Measurements from ENCODE around the gene PARP4. TPM values are rescaled to one million over a fixed set of nuclear protein-coding genes. Genes with fewer than 3 reads are reported as not detected.
"Not testable (repeated sequence)": the region's sequence is repeated elsewhere in the genome, so short reads cannot be mapped to it uniquely, and the experiment has no call there.

Gene PARP4
- total RNA-seq, 1 donor from 2014 or later: 26.0 TPM

DNA sequence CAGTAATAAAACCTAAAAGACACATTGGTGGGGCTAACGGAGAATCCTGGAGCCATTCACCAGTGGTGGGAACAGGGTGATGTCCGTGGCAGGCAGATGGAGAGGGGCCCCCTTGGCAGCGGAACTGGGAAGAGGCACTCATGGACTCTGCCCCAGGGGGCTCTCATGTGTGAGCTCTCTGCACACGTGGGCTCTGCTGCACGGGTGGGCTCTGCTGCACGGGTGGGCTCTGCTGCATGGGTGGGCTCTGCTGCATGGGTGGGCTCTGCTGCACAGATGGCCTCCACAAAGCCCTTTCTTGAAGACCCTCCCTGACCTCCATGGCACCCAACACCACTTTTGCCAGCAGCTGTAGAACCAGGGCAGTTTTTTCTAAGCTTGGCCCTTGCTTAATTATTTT lies 52.3 kb downstream of the PARP4 start:
- ATAC-seq: no peak
- DNase-seq (ENCODE audit: missing footprints): no peak
- intact Hi-C loops (cut with DNase I): no loop called here

- DNase-seq (ENCODE audit: missing footprints): no peak
- ATAC-seq: no peak
- intact Hi-C loops (cut with DNase I): no loop called here
Observed at GRCh38 chr13:24459726-24460125, 52.9 kb downstream of the PARP4 start.

DNA sequence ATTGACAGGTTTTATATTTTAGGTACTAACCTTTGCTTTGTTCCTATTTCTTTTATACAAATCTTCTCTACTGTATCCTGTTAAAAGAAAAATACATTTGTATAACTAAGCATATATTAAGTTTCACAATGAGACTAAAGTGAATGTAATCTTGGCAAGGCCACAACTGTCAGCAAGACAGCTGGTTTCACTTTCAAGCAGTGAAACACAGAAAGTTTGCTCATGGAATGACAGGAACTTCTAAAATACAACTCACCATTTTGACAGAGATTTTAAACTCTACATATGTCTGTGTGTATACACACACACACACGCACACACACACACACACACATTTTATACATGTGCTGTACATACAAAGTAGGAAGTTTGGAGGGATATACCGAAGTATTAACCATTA lies 53.3 kb downstream of the PARP4 start:
- ATAC-seq (no peak), DNase-seq (ENCODE audit: missing footprints) (no peak)
- intact Hi-C loops (cut with DNase I): no loop called here

GRCh38 chr13:24458736-24459135 lies 53.8 kb downstream of the PARP4 start:
- ATAC-seq (no peak), DNase-seq (ENCODE audit: missing footprints) (no peak)
- intact Hi-C loops (cut with DNase I): no loop called here

DNA sequence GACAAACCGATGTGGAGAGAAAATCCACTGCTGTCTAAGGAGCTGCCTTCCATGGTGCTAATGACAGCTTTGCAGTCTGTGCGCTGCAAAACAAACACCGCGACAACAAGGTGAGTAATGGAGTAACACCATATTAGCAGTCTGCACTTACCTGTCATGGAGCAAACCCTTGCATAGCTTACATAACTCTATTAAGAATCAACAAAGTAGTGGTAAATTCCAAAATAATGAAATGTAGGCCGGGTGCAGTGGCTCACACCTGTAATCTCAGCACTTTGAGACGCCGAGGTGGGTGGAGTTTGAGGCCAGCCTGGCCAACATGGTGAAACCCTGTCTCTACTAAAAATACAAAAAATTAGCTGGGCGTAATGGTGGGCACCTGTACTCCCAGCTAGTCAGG lies 56.2 kb downstream of the PARP4 start:
- intact Hi-C loops (cut with DNase I): no loop called here
- no peak for DNase-seq (ENCODE audit: missing footprints)
- no peak for ATAC-seq

DNA sequence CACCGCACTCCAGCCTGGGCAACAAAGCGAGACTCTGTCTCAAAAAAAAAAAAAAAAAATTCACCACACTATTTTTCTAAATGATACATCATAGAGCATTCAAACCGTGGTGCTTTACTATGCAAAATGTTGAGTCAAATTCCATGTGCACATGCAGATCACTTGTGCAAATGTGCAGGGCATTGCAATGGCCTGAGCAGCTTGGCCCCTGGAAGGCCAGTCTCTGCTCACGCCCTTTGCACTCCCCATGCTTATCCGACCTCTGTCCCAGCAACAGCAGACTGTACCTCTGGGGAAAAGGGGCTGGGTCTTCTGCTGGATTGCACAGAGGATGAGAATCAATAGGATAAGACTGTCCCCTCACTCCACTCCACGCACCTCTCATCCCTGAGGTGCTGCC lies 58.5 kb downstream of the PARP4 start:
- no peak for DNase-seq (ENCODE audit: missing footprints)
- intact Hi-C loops (cut with DNase I): no loop called here
- no peak for ATAC-seq

DNA sequence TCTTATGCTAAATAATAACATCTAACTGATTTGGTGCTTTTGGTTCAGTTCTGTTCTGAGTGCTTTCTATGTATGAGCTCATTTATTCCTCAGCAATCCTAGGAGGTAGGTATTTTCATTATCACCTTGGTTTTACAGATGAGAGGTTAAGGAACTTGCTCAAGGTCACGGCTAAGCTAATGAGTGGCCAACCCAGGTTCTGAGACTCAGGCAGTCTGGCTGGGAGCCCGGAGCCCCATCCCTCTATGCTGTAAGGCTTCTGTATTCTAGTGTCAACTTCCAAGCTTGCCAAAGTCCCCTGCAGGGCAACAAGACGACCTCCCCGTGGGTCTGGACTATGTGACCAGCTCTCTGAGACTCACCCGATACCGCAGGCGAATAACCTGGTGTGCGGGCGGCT lies 60.5 kb downstream of the PARP4 start:
- intact Hi-C loops (cut with DNase I): no loop called here
- ATAC-seq (no peak), DNase-seq (ENCODE audit: missing footprints) (no peak)

- intact Hi-C loops (cut with DNase I): no loop called here
Observed at GRCh38 chr13:24450530-24450929, 62.0 kb downstream of the PARP4 start.

GRCh38 chr13:24444851-24445250 lies 67.7 kb downstream of the PARP4 start:
- intact Hi-C loops (cut with DNase I); DNase-seq (ENCODE audit: missing footprints); ATAC-seq: not testable (repeated sequence)

More at GRCh38 chr13:24450530-24450929, 62.0 kb downstream of the PARP4 start:
- DNase-seq (ENCODE audit: missing footprints): no peak
- ATAC-seq: peak; percentile 84

DNA sequence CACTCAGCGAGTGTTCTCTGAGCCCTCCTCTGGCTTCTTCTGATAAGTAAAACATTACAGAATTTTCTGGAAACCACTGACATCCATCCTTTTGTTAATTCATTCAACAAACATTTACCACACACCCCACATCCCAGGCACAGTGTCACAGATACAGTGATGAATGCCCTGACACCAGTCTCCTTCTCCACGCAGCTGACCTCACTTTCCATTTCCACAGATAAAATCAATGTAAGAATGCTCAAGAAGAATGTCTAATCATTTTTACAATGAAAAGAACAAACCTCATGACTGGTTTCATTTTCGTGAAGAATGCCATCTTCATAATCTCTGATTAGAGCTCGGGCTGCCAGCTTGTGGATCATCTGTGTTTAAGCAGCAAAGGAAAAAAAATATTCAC lies 69.2 kb downstream of the PARP4 start:
- DNase-seq (ENCODE audit: missing footprints): no peak
- intact Hi-C loops (cut with DNase I): no loop called here
- no peak for ATAC-seq

GRCh38 chr13:24426045-24426444 lies 86.5 kb downstream of the PARP4 start:
- intact Hi-C loops (cut with DNase I); DNase-seq (ENCODE audit: missing footprints); ATAC-seq: not testable (repeated sequence)

- DNase-seq (ENCODE audit: missing footprints): not testable (repeated sequence)
Observed at GRCh38 chr13:24419668-24420067, 92.9 kb downstream of the PARP4 start.

DNA sequence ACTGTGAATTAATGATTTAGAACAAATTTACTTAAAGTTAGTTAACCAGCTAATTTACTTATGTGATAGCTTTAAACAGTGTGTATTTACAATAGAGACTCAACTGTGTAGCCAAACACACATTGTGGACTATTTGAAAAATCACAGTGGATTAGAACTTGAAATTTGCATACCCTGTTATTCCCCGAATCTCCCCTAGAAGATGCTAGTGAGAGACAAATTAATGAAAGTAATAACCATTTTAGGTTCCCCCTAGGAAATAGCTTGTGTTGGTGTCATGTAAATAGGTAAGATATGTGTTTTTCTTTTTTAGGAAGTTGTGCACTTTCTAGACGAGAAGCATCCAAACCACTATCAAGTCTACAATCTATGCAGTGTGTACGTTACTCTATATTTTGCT lies 104.7 kb downstream of the PARP4 start:
- no peak for ATAC-seq
- intact Hi-C loops (cut with DNase I): no loop called here
- no peak for DNase-seq (ENCODE audit: missing footprints)

More at GRCh38 chr13:24419668-24420067, 92.9 kb downstream of the PARP4 start:
- intact Hi-C loops (cut with DNase I); ATAC-seq: not testable (repeated sequence)

GRCh38 chr13:24406524-24406923 lies 106.1 kb downstream of the PARP4 start:
- DNase-seq (ENCODE audit: missing footprints): no peak
- ATAC-seq: no peak
- intact Hi-C loops (cut with DNase I): no loop called here

DNA sequence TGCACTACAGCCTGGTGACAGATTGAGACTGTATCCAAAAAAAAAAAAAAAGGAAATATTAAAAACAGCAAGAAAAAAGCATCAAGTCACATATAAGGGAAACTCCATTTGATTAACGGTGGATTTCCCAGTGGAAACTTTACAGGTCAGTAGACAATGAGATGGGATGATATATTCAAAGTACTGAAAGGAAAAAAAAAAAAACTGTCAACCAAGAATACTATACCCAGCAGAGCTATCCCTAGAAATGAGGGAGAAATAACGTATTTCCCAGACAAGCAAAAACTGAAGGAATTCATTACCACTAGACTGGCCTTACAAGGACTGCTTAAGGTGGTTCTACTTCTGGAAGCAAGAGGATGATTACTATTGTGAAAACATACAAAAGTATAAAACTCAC lies 115.8 kb downstream of the PARP4 start:
- ATAC-seq: no peak
- intact Hi-C loops (cut with DNase I): no loop called here
- DNase-seq (ENCODE audit: missing footprints): no peak

- no peak for ATAC-seq
- intact Hi-C loops (cut with DNase I): no loop called here
- DNase-seq (ENCODE audit: missing footprints): peak; percentile 62
Observed at GRCh38 chr13:24392972-24393371, 119.6 kb downstream of the PARP4 start.

GRCh38 chr13:24391771-24392683 lies 120.6 kb downstream of the PARP4 start:
- ATAC-seq; DNase-seq (ENCODE audit: missing footprints); intact Hi-C loops (cut with DNase I): not testable (repeated sequence)

GRCh38 chr13:24390795-24391194 lies 121.8 kb downstream of the PARP4 start:
- ATAC-seq; intact Hi-C loops (cut with DNase I); DNase-seq (ENCODE audit: missing footprints): not testable (repeated sequence)

DNA sequence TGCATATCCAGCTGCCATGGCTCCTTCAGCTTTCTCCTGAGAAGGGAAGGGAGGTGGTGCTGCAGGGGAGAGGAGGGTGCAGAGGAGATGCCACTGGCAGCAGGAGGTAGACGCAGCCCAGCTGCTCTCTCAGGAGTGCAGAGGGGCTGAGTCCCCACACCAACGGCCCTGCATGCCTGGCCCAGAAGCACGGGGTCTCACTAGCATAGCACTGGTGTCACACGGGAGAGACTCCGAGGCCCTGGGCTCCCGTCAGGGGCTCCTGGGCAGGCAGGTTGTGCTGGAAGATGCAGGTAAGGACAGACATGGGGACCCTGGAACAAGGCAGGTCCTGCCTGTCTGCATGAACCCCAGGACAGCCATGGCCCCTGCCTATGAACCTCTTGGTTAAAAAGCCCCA lies 123.1 kb downstream of the PARP4 start:
- ATAC-seq (no peak), DNase-seq (ENCODE audit: missing footprints) (peak; percentile 51)
- intact Hi-C loops (cut with DNase I): no loop called here

DNA sequence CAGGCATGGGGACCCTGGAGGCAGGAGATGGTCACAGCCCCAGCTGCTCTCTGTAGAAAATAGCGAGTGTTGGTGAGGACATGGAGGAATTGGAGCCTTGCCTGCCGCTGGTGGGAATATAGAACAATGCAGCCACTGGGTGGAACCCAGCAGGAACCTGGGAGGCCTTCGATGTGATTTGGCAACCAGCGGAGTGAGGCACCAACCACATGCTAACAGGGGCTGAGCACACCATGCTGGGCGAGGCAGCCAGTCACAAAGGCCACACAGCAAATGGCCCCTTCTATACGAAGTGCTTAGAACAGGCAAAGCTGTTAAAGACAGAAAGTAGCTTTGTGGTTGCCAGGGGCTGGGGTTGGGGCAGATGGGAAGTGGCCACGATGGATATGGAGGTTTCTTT lies 123.8 kb downstream of the PARP4 start:
- ATAC-seq; intact Hi-C loops (cut with DNase I); DNase-seq (ENCODE audit: missing footprints): not testable (repeated sequence)
